ENCODE data around the gene LRMDA. TPM values are rescaled to one million over a fixed set of nuclear protein-coding genes. Genes with fewer than 3 reads are reported as not detected.
A peak's percentile ranks its signal among the peaks of the same experiment; 100 is the strongest.

The LRMDA gene
- 0.17 TPM for polyA plus RNA-seq (2013, experiment 1 of 2)
- 0.69 TPM for polyA plus RNA-seq (2013, experiment 2 of 2)

GRCh38 chr10:75431180-75432111 lies at the start of gene LRMDA:
LRMDA (plus strand) TSS chr10:75431624.
- H3K56ac ChIP-seq (ENCODE audit: low read length), result peak within 1 kb of the TSS; percentile 70
- no peak for DNase-seq
- H3K4ac ChIP-seq (ENCODE audit: low read depth, low read length), result no peak within 1 kb of the TSS
- H3K79me1 ChIP-seq (ENCODE audit: low read length), result no peaks in the 10 kb centered on the region
- no peak within 1 kb of the TSS for H4K5ac ChIP-seq (ENCODE audit: low read length)
- H3K79me2 ChIP-seq (ENCODE audit: control insufficient read depth, insufficient read depth, low read length), result no peaks in the 10 kb centered on the region
- H4K8ac ChIP-seq (ENCODE audit: low read depth, low read length), result no peak within 1 kb of the TSS
- H3K4me2 ChIP-seq (ENCODE audit: low read length), result peak within 1 kb of the TSS; percentile 42
- H3K23ac ChIP-seq (ENCODE audit: low read length), result peak within 1 kb of the TSS; percentile 89
- H3K18ac ChIP-seq (ENCODE audit: low read length), result peak within 1 kb of the TSS; percentile 6
- H3K9ac ChIP-seq (ENCODE audit: low read length), result peak within 1 kb of the TSS; percentile 36
- H3K4me3 ChIP-seq (ENCODE audit: low read length), result no peak within 1 kb of the TSS
- peaks cover 36% of the 10 kb centered on the region for H3K27me3 ChIP-seq (ENCODE audit: insufficient read depth, low read length, poor library complexity)
- no peak within 1 kb of the TSS for H2BK15ac ChIP-seq (replicated peaks; ENCODE audit: low read depth)
- no peak within 1 kb of the TSS for H2BK120ac ChIP-seq (ENCODE audit: low read depth, low read length)
- H3K36me3 ChIP-seq (ENCODE audit: control insufficient read depth, insufficient read depth, low read length), result no peaks in the 10 kb centered on the region
- H2AK5ac ChIP-seq (ENCODE audit: low read length), result no peak within 1 kb of the TSS
- no peak within 1 kb of the TSS for H3K27ac ChIP-seq (ENCODE audit: low read depth, low read length)
- H3K4me1 ChIP-seq (ENCODE audit: control insufficient read depth, low read depth, low read length), result peaks cover 13% of the 10 kb centered on the region
- H2BK5ac ChIP-seq (ENCODE audit: low read length), result no peak within 1 kb of the TSS
- no CpG with 5 or more reads among the region's 82 CpGs for WGBS (ENCODE audit: extremely low coverage, insufficient coverage, low lambda C conversion rate)

GRCh38 chr10:75386128-75386527 lies 45.3 kb upstream of the LRMDA start:
- Histone ChIP-seq H2BK15ac (replicated peaks; ENCODE audit: low read depth) (no peak overlapping the region), H2AK5ac (ENCODE audit: low read length) (no peak overlapping the region), H3K79me1 (ENCODE audit: low read length) (no peaks in the 10 kb centered on the region), H3K23ac (ENCODE audit: low read length) (no peak overlapping the region), H3K27ac (ENCODE audit: low read depth, low read length) (no peak overlapping the region), H3K4ac (ENCODE audit: low read depth, low read length) (no peak overlapping the region), H3K79me2 (ENCODE audit: control insufficient read depth, insufficient read depth, low read length) (no peaks in the 10 kb centered on the region), H3K56ac (ENCODE audit: low read length) (no peak overlapping the region), H3K18ac (ENCODE audit: low read length) (no peak overlapping the region), H3K9ac (ENCODE audit: low read length) (no peak overlapping the region), H2BK5ac (ENCODE audit: low read length) (no peak overlapping the region), H3K36me3 (ENCODE audit: control insufficient read depth, insufficient read depth, low read length) (no peaks in the 10 kb centered on the region), H3K27me3 (ENCODE audit: insufficient read depth, low read length, poor library complexity) (no peaks in the 10 kb centered on the region), H4K5ac (ENCODE audit: low read length) (no peak overlapping the region), H3K4me1 (ENCODE audit: control insufficient read depth, low read depth, low read length) (no peaks in the 10 kb centered on the region), H2BK120ac (ENCODE audit: low read depth, low read length) (no peak overlapping the region), H3K4me3 (ENCODE audit: low read length) (no peak overlapping the region), H4K8ac (ENCODE audit: low read depth, low read length) (no peak overlapping the region), H3K4me2 (ENCODE audit: low read length) (no peak overlapping the region)
- no CpG with 5 or more reads among the region's 3 CpGs for WGBS (ENCODE audit: extremely low coverage, insufficient coverage, low lambda C conversion rate)
- no peak for DNase-seq

- H3K23ac ChIP-seq (ENCODE audit: low read length), result no peak overlapping the region
- no peak overlapping the region for H4K8ac ChIP-seq (ENCODE audit: low read depth, low read length)
- no peak overlapping the region for H3K27ac ChIP-seq (ENCODE audit: low read depth, low read length)
- no peaks in the 10 kb centered on the region for H3K79me2 ChIP-seq (ENCODE audit: control insufficient read depth, insufficient read depth, low read length)
- H4K5ac ChIP-seq (ENCODE audit: low read length), result no peak overlapping the region
- H3K4me1 ChIP-seq (ENCODE audit: control insufficient read depth, low read depth, low read length), result no peaks in the 10 kb centered on the region
- no peak overlapping the region for H2AK5ac ChIP-seq (ENCODE audit: low read length)
- no peaks in the 10 kb centered on the region for H3K79me1 ChIP-seq (ENCODE audit: low read length)
- no peak for DNase-seq
- no peak overlapping the region for H3K56ac ChIP-seq (ENCODE audit: low read length)
- H3K4me3 ChIP-seq (ENCODE audit: low read length), result no peak overlapping the region
- H3K9ac ChIP-seq (ENCODE audit: low read length), result no peak overlapping the region
- no peaks in the 10 kb centered on the region for H3K36me3 ChIP-seq (ENCODE audit: control insufficient read depth, insufficient read depth, low read length)
- no peak overlapping the region for H2BK5ac ChIP-seq (ENCODE audit: low read length)
- H2BK15ac ChIP-seq (replicated peaks; ENCODE audit: low read depth), result no peak overlapping the region
- H2BK120ac ChIP-seq (ENCODE audit: low read depth, low read length), result no peak overlapping the region
- no peak overlapping the region for H3K4ac ChIP-seq (ENCODE audit: low read depth, low read length)
- no peak overlapping the region for H3K4me2 ChIP-seq (ENCODE audit: low read length)
- H3K18ac ChIP-seq (ENCODE audit: low read length), result no peak overlapping the region
- WGBS (ENCODE audit: extremely low coverage, insufficient coverage, low lambda C conversion rate), result no CpG with 5 or more reads among the region's 3 CpGs
- H3K27me3 ChIP-seq (ENCODE audit: insufficient read depth, low read length, poor library complexity), result peaks cover 8% of the 10 kb centered on the region
Measured at GRCh38 chr10:75388082-75388481, 43.3 kb upstream of the LRMDA start.

- no peaks in the 10 kb centered on the region for H3K79me2 ChIP-seq (ENCODE audit: control insufficient read depth, insufficient read depth, low read length)
- no peak overlapping the region for H2BK5ac ChIP-seq (ENCODE audit: low read length)
- no peak overlapping the region for H3K9ac ChIP-seq (ENCODE audit: low read length)
- H3K79me1 ChIP-seq (ENCODE audit: low read length), result no peaks in the 10 kb centered on the region
- no peak overlapping the region for H3K4me3 ChIP-seq (ENCODE audit: low read length)
- H2BK120ac ChIP-seq (ENCODE audit: low read depth, low read length), result no peak overlapping the region
- H3K27me3 ChIP-seq (ENCODE audit: insufficient read depth, low read length, poor library complexity), result peaks cover 16% of the 10 kb centered on the region
- no peak overlapping the region for H2AK5ac ChIP-seq (ENCODE audit: low read length)
- H4K5ac ChIP-seq (ENCODE audit: low read length), result no peak overlapping the region
- no peak overlapping the region for H3K18ac ChIP-seq (ENCODE audit: low read length)
- no peak overlapping the region for H3K4ac ChIP-seq (ENCODE audit: low read depth, low read length)
- no peak for DNase-seq
- no peaks in the 10 kb centered on the region for H3K36me3 ChIP-seq (ENCODE audit: control insufficient read depth, insufficient read depth, low read length)
- no peak overlapping the region for H2BK15ac ChIP-seq (replicated peaks; ENCODE audit: low read depth)
- no peak overlapping the region for H3K27ac ChIP-seq (ENCODE audit: low read depth, low read length)
- no peak overlapping the region for H3K56ac ChIP-seq (ENCODE audit: low read length)
- H4K8ac ChIP-seq (ENCODE audit: low read depth, low read length), result no peak overlapping the region
- no peak overlapping the region for H3K23ac ChIP-seq (ENCODE audit: low read length)
- no peak overlapping the region for H3K4me2 ChIP-seq (ENCODE audit: low read length)
- no peaks in the 10 kb centered on the region for H3K4me1 ChIP-seq (ENCODE audit: control insufficient read depth, low read depth, low read length)
Measured at GRCh38 chr10:75390178-75390577, 41.2 kb upstream of the LRMDA start.

GRCh38 chr10:75392271-75392670 lies 39.2 kb upstream of the LRMDA start:
- Histone ChIP-seq H3K4me1 (ENCODE audit: control insufficient read depth, low read depth, low read length) (no peaks in the 10 kb centered on the region), H4K5ac (ENCODE audit: low read length) (no peak overlapping the region), H3K27ac (ENCODE audit: low read depth, low read length) (no peak overlapping the region), H3K79me1 (ENCODE audit: low read length) (no peaks in the 10 kb centered on the region), H3K36me3 (ENCODE audit: control insufficient read depth, insufficient read depth, low read length) (no peaks in the 10 kb centered on the region), H4K8ac (ENCODE audit: low read depth, low read length) (no peak overlapping the region), H3K23ac (ENCODE audit: low read length) (no peak overlapping the region), H3K56ac (ENCODE audit: low read length) (no peak overlapping the region), H3K4ac (ENCODE audit: low read depth, low read length) (no peak overlapping the region), H3K4me2 (ENCODE audit: low read length) (no peak overlapping the region), H3K4me3 (ENCODE audit: low read length) (no peak overlapping the region), H2AK5ac (ENCODE audit: low read length) (no peak overlapping the region), H2BK120ac (ENCODE audit: low read depth, low read length) (no peak overlapping the region), H3K9ac (ENCODE audit: low read length) (no peak overlapping the region), H3K27me3 (ENCODE audit: insufficient read depth, low read length, poor library complexity) (peaks cover 33% of the 10 kb centered on the region), H2BK5ac (ENCODE audit: low read length) (no peak overlapping the region), H2BK15ac (replicated peaks; ENCODE audit: low read depth) (no peak overlapping the region), H3K79me2 (ENCODE audit: control insufficient read depth, insufficient read depth, low read length) (no peaks in the 10 kb centered on the region), H3K18ac (ENCODE audit: low read length) (no peak overlapping the region)
- no peak for DNase-seq
- no CpG with 5 or more reads among the region's 2 CpGs for WGBS (ENCODE audit: extremely low coverage, insufficient coverage, low lambda C conversion rate)

GRCh38 chr10:75392744-75393143 lies 38.7 kb upstream of the LRMDA start:
- H3K4me3 ChIP-seq (ENCODE audit: low read length), result no peak overlapping the region
- H3K4me1 ChIP-seq (ENCODE audit: control insufficient read depth, low read depth, low read length), result no peaks in the 10 kb centered on the region
- H3K56ac ChIP-seq (ENCODE audit: low read length), result no peak overlapping the region
- H3K18ac ChIP-seq (ENCODE audit: low read length), result no peak overlapping the region
- no peak overlapping the region for H2BK120ac ChIP-seq (ENCODE audit: low read depth, low read length)
- no peak overlapping the region for H4K8ac ChIP-seq (ENCODE audit: low read depth, low read length)
- no peak overlapping the region for H2BK15ac ChIP-seq (replicated peaks; ENCODE audit: low read depth)
- H3K27me3 ChIP-seq (ENCODE audit: insufficient read depth, low read length, poor library complexity), result peaks cover 38% of the 10 kb centered on the region
- H3K4me2 ChIP-seq (ENCODE audit: low read length), result no peak overlapping the region
- no peak overlapping the region for H3K4ac ChIP-seq (ENCODE audit: low read depth, low read length)
- DNase-seq, result no peak
- no peak overlapping the region for H3K23ac ChIP-seq (ENCODE audit: low read length)
- H3K36me3 ChIP-seq (ENCODE audit: control insufficient read depth, insufficient read depth, low read length), result no peaks in the 10 kb centered on the region
- no peak overlapping the region for H2BK5ac ChIP-seq (ENCODE audit: low read length)
- H4K5ac ChIP-seq (ENCODE audit: low read length), result no peak overlapping the region
- no peak overlapping the region for H3K27ac ChIP-seq (ENCODE audit: low read depth, low read length)
- H3K79me1 ChIP-seq (ENCODE audit: low read length), result no peaks in the 10 kb centered on the region
- no peaks in the 10 kb centered on the region for H3K79me2 ChIP-seq (ENCODE audit: control insufficient read depth, insufficient read depth, low read length)
- no peak overlapping the region for H3K9ac ChIP-seq (ENCODE audit: low read length)
- no peak overlapping the region for H2AK5ac ChIP-seq (ENCODE audit: low read length)
